Measurements from ENCODE around the gene TM9SF3.
"Not testable (repeated sequence)": the region's sequence is repeated elsewhere in the genome, so short reads cannot be mapped to it uniquely, and the experiment has no call there.

Gene TM9SF3

DNA sequence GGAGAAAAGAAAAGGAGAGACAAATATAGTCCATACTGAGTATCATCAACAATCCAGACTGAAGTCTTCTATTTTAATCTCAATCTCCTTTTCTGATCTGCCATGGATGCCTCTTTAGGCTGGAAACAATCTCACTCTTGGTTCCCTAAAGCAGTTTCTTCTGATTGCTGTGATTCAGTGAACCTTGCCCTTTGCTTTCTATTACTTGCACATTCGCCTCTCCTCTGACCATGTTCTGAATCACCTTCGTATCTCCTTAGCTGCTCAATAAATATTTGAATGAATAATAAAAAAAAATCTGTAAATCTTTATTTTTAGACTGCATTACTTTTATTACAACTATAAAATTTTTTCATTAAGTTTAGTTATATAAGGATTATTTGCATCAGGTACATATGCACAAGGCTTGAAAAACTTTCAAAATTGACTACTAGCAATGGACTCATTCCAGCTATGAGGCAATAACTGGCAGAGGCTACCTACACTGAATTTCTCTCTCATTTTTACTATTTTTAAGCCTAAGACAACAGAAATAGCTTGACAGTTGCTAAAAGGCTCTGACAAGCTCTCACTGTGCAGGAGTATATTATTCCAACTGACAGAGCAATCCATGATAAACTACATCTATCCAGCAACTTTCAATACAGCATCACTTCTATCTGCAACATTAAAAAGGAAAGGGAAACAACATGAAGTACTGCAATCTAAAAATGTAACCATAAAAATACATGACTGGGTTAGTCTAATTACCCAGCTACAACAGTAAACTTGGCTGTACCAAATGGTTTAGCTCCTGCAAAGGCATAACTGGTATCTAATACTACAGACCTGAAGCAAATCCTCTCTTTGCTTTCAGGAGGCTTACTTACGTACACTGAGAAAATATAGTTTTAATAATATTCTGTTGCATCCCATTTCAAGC, 25.6 kb downstream of the TM9SF3 start:
- no peak for DNase-seq

DNA sequence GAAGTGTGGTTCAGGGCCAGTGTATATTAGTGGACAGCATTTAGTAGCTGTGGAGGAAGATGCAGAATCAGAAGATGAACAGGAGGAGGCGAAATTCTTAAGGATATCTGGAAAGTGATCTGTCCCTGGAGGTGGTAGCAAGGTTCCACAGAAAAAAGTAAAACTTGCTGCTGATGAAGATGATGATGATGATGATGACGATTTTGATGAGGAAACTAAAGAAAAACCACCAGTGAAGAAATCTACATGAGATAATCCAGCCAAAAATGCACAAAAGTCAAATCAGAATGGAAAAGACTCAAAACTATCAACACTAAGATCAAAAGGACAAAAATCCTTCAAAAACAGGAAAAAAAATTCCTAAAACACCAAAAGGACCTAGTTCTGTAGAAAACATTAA, 26.3 kb downstream of the TM9SF3 start:
- DNase-seq = no peak

DNA sequence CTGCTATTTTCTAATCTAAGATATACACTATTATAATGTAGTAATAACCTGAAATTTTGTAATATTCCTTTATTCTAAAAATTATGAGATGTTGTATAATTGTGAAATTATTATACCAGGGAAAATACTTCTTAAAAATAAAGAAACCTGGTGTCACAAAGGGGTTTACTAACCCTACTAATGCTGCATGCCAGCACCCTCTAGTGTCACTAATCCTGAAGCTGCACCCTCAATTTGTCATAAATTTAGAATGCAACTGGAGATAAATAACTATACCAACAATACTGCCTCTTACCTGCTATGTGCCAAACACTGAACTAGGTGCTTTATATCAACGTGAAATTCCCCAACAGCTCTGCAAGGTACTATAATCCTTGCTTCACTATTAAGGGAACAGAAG, 30.8 kb downstream of the TM9SF3 start:
- DNase-seq = peak; percentile 7

DNA sequence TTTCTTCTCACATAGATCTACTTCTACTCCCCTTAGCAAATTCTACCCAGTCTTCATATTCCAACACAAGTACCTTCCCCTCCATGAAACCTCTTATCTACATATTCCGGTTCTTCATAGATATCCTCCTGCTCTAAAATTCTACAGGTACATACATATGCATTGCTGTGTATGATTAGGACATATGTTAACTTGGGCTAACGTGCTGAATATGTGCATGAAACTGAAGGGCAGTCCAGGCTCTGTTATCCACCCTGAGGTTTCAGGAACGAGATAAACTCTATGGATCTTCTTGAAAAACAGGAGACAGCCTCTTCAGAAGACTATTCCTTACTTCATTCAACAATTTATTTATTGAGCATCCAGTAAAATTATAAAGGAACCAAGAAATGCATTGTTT, 31.5 kb downstream of the TM9SF3 start:
- DNase-seq = no peak

DNA sequence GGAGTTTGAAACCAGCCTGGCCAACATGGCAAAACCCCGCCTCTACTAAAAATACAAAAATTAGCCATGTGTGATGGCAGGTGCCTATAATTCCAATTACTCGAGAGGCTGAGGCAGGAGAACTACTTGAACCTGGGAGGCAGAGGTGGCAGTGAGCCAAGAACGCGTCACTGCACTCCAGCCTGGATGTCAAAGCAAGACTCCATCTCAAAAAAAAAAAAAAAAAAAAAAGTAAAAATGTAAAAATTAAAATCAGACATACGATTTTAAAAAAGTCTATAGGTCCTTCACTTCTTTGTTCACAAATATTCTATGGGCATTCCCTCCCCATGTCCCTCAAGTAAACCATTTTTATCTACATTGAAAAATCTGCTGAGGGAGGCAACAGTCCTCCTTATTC, 38.2 kb downstream of the TM9SF3 start:
- DNase-seq = no peak

DNA sequence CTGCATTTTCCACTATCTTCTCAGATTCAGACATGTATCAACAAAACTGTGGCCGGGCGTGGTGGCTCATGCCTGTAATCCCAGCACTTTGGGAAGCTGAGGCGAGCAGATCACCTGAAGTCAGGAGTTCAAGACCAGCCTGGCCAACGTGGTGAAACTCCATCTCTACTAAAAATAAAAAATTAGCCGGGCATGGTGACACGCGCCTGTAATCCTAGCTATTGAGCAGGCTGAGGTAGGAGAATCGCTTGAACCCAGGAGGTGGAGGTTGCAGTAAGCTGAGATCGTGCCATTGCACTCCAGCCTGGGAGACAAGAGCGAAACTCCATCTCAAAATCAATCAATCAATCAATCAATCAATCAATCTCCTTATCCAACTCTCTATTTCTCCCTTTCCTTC, 41.3 kb downstream of the TM9SF3 start:
- not testable (repeated sequence) for DNase-seq

DNA sequence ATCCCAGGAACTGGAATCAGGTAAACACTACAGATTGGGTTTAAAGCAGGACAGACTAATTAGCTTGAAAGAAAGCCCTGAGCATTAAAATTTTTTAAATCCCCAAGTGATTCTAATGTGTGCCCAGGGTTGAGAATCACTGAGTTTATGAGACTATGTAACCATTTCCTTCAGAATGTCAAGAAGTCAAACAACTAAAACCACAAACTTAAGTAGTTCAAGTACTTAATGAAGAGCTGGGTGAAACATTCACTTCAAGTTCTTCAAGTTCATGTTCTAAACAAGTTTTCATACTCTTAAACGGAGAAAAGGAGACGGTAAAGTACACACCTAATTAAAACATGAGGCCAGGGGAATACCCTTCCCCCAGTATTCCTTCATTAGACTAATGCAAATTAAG, 44.9 kb downstream of the TM9SF3 start:
- DNase-seq = no peak

DNA sequence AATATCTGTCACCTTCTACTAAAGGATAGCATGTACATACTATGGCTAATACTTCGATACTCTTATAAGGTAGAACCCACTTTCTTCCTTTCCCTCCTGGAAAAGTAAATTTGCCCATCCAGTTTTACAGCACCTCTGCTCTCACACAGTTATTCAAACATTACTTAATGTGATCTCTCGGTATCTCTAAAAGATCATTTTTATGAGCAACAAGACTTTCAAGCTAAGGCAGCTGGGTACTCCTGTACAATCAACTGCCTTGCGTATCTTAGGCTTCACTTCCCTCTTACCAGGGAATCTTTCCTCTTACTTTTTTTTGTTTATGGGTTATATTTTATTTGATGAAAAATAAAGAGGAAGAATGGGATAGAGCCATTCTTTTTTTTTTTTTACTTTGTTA, 46.6 kb downstream of the TM9SF3 start:
- DNase-seq = no peak

DNA sequence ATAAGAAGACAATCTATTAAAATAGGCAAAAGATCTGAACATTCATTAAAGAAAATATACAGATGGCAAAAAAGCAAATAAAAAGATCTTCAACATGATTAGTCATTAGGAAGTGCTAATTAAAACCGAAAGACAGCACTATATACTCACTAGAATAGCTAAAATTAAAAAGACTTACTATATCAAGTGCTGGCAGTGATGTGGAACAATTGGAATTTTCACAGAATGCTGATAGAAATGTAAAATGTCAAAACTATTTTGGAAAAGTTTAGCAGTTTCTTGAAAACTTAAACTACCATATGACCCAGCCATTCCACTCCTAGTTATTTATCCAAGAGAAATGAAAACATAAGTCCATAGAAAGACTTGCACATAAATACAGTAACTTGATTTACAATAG, 48.1 kb downstream of the TM9SF3 start:
- no peak for DNase-seq

DNA sequence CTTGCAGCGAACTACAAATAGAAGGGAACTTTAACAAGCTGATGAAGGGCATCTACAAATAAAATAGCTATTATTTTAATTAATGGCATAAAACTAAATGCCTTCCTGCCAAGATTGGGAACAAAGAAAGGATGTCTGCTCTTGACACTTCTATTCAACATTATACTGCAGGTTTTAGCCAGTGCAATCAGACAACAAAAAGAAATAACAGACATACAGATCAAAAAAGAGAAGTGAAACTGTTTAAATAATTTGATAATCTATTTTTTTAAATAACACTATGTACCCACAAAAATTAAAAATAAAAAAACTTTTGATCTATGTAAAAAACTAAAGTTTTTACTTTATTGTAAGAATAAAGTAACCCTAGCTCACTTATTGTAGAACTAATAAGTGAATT, 50.7 kb downstream of the TM9SF3 start:
- no peak for DNase-seq

DNA sequence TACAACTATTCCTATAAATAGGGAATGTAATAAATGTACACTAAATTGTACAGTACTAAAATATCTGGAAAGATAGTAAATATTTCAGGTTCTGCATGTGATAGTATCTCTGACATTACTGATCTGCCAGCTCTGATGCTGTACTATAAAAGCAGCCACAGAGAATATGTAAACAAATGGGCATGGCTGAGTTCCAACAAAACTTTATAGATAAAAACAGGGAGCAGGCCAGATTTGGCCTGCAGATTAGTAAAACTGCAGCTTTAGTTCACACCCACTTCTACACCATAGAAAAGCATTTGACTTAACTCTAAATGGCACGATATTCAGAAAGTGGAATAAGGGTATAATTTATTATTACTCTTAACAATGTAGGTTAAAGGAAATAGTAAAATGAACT, 54.3 kb downstream of the TM9SF3 start:
- DNase-seq = no peak

DNA sequence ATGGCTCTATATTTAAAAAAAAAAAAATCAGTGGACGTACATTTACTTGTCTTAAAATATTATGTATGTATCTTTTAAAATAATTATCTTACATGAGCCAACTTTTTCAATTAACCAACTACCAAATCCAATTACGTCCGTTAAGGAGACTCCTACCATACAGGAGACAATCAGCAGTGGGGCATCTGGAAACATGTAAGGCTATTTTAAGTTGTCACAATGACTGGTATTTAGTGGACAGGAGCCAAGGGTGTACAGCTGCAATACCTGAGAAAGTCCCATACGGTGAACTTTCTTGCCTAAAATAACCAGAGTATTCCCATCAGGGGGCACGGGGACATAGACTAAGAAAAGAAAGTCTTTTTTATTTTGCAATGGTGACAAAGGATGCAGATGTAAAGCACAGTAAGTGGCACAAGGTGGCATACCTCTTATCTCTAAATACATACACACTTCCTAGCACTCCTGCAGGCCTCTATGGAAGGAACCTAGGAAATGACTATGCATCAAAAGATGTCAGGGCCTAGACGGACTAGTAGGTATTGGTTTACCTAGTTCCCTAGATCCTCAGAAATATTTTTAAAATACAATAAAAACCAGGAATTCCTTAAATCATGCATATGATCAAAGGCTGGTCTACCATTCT, 57.1 kb downstream of the TM9SF3 start:
- DNase-seq = no peak

DNA sequence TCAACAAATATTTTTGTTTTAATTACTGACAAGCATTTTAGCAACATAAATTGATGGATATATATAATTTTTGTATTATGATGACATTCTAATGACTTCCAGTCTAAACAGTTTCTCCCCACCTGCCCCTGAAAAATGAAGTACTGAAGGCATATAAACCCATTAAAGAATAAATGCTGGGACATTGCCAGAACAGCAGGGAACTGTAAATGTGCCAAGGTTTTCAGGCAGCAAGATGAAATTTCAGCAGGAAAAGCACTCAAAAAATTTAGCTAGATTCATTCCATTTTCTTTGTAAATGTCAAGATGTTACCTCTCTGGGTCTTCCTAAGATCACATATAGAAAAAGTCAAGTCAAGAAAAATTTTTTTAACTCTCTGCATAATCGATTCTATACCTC, 62.1 kb downstream of the TM9SF3 start:
- DNase-seq = no peak

DNA sequence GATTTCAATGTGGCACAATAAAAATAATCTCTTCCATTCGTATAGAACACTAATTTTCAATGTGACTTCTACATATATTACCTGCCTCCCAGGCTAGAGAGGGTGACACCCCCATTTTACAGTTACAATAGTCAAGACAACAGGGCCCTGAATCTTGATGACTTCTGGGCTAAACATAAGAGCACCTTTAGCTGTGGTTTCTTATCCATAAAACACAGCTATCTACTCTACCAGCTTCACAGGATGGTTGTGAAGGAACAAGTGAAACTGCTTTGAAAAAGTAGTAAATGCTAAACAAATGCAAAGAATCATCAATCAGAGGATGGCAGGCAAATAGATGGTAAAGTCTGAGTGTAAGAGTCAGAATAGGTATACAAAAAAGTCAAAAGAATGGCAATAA, 69.5 kb downstream of the TM9SF3 start:
- no peak for DNase-seq

DNA sequence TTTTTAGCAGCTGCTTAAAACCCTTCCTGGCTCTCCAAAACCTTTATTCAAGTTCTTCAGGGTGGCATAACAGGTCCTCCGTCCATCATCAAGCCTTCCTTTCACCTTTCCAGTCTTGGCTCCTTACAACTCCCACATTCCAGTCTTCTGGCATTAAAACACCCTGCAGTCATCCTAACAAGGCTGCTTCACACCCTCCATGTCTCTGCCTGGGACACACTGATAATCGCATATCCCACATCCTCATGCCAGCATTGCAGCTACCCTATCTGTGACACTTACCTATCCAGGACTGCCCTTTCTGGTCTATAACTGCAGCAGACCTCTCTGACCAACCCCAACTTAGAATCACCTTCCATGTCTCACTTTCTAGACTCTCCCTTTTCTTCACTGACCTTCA, 70.5 kb downstream of the TM9SF3 start:
- DNase-seq = no peak

DNA sequence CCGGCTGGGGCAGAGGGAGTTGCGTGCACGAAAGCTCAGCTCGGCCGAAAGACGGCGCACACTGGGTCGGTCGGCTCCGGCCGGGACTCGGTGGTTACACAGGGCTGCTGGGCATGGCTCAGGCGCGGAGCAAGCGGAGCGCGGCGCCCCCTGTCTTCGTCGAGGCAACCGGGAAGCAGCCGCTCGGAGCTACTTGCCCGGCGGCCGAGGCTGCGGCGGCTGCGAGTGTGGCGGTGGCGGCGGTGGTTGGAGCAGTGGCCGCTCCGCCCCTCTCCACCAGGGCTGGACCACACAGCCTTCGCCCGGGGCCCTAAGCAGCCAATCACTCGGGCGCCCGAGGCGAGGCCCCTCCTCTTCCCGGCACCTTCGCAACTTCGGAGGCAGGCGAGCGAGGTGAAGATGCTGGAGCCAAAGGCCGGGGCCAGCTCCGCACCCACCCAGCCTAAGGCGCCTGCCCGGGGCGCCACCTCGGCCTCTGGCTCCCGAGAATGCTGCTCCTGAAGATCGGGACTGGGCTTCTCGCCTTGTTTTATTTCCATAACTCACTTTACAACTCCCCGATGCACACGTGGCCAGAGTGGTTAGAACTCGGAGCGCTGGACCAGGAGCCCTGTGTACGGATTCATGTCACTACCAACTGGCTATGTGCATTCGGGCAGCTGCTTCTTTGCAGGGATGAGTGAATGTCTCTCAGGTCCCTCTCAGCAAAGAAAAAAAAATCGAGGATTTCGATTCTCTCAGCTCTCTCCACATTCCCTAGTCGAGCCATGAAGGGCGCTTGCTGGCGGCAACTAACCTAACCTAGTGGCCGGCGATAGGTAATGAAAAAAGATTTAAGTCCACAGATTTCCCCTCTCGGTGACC, 72.9 kb downstream of the TM9SF3 start, which contains the start of gene TLL2:
Gene TLL2, minus strand, starts transcription at position 229 of the 864 bp plus-strand sequence. CDS start 241 bp downstream, outside the sequence.
- DNase-seq = peak; percentile 84

DNA sequence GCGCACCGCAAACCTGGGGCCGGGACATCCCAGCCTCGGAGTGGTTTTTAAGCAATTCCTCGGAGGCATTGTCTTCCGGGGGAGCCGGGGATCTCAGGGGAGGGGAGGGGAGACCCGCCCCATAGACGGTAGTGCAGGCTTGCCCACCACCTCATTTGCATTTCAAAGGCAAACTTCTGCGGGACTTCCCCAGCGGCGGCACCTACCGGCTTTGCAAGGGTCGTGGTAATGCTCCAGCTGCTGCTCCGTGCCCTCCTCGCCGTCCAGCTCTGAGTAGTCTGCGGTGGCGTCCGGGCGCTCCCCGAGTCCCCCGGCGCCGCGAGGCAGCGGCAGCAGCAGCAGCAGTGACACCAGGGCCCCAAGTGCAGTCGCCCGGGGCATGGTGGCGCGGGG, 73.5 kb downstream of the TM9SF3 start:
- no peak for DNase-seq

DNA sequence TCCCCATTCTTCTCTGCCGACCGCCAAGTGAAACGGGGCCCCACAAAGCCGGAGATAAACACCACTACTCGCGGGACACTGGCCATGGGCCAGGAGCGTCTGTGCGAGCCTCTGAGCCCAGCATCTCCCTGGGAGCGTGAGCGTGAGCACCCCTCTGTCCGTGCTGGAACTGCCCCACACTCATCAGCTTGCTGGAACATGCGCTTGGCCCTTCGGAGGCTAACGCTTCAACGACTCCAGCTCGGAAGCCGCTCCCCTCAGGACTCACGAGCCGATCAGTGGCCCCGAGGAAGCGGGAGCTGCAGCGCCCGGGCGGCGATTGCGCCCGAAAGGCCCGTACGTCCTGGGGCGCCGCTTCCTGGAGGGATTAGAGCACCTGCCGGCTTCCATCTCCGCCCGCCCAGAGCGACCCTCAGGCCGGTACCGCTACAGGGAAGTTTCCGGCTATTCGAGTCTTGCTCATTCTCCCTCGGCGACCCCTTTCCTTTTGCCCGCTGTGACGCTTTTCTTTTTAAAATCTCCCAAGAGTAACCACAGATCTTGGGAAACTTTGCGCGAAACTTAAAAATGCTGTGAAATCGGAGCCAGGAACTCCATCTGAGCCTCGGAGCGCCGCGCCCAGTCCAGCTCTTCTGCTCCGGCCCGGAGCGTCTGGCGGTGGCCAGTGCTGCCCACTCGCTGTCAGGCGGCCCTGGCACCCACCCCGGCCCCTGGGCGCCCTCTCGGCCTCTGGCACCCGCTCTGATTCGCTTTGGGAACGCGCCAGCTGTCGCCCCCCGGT, 74.1 kb downstream of the TM9SF3 start:
- no peak for DNase-seq

DNA sequence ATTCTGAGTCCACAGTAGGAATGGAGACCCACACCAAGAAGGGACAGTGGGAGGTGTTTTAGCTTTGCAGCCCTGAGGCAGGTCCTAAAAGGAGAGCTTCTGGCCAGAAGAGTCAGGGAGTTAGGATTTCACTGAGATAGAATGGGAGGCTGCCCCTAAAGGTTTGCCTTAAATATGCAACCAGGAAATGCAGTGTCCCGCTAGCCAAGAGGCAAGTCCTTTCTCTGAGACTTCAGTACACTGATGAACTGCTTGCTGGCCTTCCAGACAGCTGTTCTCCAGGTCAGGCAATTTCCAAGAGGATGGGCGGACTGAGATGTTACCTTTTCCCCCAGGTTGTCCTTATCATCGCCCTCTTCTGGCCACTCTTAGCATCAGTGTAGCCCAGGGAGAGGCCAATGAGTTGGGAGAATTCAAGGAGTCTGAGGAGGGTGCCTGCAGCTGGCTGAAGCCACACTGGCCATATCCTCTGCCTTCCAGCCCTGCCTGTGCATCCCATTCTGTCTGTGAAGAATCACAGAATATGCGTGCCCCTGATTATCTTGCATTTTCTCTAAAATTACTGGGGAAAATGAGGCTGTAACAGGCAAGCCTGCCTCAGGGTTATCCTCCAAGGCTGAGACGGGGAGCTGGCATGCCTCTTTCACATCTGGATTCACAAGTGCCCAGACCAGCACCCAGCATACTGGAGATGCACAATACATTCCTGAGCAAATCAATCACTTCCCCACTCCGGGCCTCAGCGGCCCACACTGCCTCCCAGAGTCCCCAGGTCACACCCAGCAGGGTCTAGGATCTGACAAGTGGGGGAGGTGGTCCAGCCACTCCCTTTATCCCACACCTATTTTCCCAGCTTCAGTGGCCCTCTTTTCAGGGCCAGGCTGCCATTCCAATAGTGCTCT, 75.5 kb downstream of the TM9SF3 start:
- peak; percentile 50 for DNase-seq

DNA sequence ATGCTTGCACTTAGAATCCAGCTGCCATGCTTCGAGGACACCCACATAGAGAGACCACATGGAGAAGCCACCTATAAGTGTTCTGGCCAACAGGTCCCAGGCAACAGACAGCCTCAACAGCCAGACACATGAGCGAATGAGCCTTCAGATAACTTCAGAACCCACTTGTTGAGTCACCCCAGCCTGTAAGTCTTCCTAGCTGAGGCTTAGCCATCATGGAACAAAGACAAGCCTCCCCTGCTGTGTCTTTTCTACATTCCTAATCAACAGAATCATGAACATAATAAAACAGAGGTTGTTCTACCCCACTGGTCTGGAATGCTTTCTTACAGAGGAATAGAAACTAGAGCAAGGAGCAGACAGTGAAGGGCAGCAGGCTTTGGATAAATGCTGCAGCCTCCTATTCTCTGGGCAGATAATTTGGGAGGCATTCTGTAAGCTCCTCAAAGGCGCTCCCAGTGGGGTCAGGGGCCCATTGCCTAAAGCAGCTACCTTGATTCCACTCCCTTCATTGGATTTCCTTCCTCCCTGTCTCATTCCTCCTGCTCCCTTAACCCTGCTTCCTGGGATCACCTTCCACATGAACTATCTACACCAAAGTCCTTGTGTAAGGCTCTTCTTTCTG, 77.7 kb downstream of the TM9SF3 start:
- no peak for DNase-seq

DNA sequence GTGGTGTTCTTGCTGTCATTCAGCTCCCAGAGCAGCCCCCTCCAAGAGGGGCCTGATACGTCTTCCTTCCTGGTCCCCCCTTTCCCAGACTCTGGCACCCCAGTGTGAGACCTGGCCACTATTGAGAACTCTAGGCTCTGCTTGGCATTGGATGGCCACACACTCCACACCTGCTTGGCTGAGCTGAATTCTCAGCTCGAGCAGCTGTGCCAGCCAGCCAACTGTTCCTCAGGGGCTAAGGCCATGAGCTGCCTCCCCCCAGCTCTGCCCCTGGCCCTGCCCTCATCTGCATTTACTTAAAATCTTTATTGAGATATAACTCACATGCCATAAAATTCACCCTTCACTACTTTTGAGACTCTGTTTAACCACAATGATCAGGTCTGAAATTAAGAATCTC, 79.8 kb downstream of the TM9SF3 start:
- no peak for DNase-seq

Measured in activated CD4-positive, alpha-beta T cell treated with anti-CD3 and anti-CD28 coated beads, Interleukin-2, Interleukin-6, amounts not matched to agents 100 ng/mL and 50 ng/mL, durations not matched to agents 16 hours and 8 hours (primary cell).